Measurements from ENCODE around the gene NEGR1. TPM values are rescaled to one million over a fixed set of nuclear protein-coding genes. Genes with fewer than 3 reads are reported as not detected.

The NEGR1 gene
- total and polyA plus RNA-seq, 9 donors: 4.7 to 15.1 (median 9.1) TPM

GRCh38 chr1:71944006-71944405 is 338.3 kb downstream of the NEGR1 start:
- Histone ChIP-seq H3K4me1 (ENCODE audit: insufficient read depth) (no peaks in the 10 kb centered on the region), H3K9me3 (no peaks in the 10 kb centered on the region), H3K36me3 (no peaks in the 10 kb centered on the region), H3K4me3 (no peak overlapping the region), H3K27me3 (no peaks in the 10 kb centered on the region), H3K27ac (no peak overlapping the region)
- WGBS, 3 donors: 83 to 92% (median 86%) methylated on average over 1 of the region's 1 CpG
- intact Hi-C loops (cut with DNase I): no loop called here
- TF ChIP-seq EP300 (IDR thresholded peaks at IDR 0.05): no peak
- no peak for TF ChIP-seq POLR2A (IDR thresholded peaks at IDR 0.05)
- TF ChIP-seq, protein P1, sequence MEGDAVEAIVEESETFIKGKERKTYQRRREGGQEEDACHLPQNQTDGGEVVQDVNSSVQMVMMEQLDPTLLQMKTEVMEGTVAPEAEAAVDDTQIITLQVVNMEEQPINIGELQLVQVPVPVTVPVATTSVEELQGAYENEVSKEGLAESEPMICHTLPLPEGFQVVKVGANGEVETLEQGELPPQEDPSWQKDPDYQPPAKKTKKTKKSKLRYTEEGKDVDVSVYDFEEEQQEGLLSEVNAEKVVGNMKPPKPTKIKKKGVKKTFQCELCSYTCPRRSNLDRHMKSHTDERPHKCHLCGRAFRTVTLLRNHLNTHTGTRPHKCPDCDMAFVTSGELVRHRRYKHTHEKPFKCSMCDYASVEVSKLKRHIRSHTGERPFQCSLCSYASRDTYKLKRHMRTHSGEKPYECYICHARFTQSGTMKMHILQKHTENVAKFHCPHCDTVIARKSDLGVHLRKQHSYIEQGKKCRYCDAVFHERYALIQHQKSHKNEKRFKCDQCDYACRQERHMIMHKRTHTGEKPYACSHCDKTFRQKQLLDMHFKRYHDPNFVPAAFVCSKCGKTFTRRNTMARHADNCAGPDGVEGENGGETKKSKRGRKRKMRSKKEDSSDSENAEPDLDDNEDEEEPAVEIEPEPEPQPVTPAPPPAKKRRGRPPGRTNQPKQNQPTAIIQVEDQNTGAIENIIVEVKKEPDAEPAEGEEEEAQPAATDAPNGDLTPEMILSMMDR (IDR thresholded peaks at IDR 0.05): no peak
- no peak for DNase-seq

DNA sequence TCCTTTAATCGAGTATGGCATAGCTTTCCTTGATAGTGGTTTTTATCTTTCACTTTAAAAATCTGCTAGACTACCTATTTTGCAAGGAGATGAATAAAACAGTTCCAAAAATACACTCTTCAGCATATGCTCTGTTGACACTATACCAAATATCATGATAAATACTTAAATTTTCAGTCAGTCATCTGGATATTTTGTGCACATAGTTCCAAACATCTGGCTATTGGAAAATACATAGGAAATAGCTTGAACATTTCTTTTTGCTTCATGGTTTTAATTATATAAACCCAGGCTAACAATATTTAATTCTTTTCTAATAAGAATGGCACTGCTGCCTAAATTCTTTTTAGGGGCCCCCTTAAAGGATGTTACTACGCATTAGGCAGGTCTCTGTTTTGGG is 342.1 kb downstream of the NEGR1 start:
- Histone ChIP-seq H3K27ac (no peak overlapping the region), H3K4me3 (no peak overlapping the region), H3K9me3 (no peaks in the 10 kb centered on the region), H3K27me3 (no peaks in the 10 kb centered on the region), H3K36me3 (no peaks in the 10 kb centered on the region), H3K4me1 (ENCODE audit: insufficient read depth) (no peaks in the 10 kb centered on the region)
- no peak for DNase-seq
- WGBS, 3 donors: 77 to 91% (median 81%) methylated on average over 2 of the region's 2 CpGs
- intact Hi-C loops (cut with DNase I): no loop called here
- TF ChIP-seq EP300 (IDR thresholded peaks at IDR 0.05) (no peak), POLR2A (IDR thresholded peaks at IDR 0.05) (no peak)
- TF ChIP-seq, protein P1 (IDR thresholded peaks at IDR 0.05): no peak

GRCh38 chr1:71930511-71930910 is 351.8 kb downstream of the NEGR1 start:
- no peak for TF ChIP-seq EP300 (IDR thresholded peaks at IDR 0.05)
- TF ChIP-seq, protein P1 (IDR thresholded peaks at IDR 0.05): no peak
- no peak for TF ChIP-seq POLR2A (IDR thresholded peaks at IDR 0.05)
- intact Hi-C loops (cut with DNase I): no loop called here
- Histone ChIP-seq H3K9me3 (no peaks in the 10 kb centered on the region), H3K27ac (no peak overlapping the region), H3K27me3 (no peaks in the 10 kb centered on the region), H3K4me3 (no peak overlapping the region), H3K4me1 (ENCODE audit: insufficient read depth) (no peaks in the 10 kb centered on the region), H3K36me3 (no peaks in the 10 kb centered on the region)
- WGBS, 3 donors: 68 to 77% (median 71%) methylated on average over 4 of the region's 4 CpGs
- no peak for DNase-seq

GRCh38 chr1:71921935-71922559 is 360.3 kb downstream of the NEGR1 start:
- no peak overlapping the region for H3K4me3 ChIP-seq
- WGBS, 3 donors: 87 to 96% (median 92%) methylated on average over 5 of the region's 5 CpGs
- no peak for DNase-seq
- no peaks in the 10 kb centered on the region for H3K36me3 ChIP-seq
- no peaks in the 10 kb centered on the region for H3K4me1 ChIP-seq (ENCODE audit: insufficient read depth)
- H3K9me3 ChIP-seq: no peaks in the 10 kb centered on the region
- intact Hi-C loops (cut with DNase I): no loop called here
- H3K27ac ChIP-seq: no peak overlapping the region
- no peaks in the 10 kb centered on the region for H3K27me3 ChIP-seq
- TF ChIP-seq EP300 (IDR thresholded peaks at IDR 0.05) (no peak), POLR2A (IDR thresholded peaks at IDR 0.05) (no peak)
- TF ChIP-seq, protein P1 (IDR thresholded peaks at IDR 0.05): no peak

All from ovary (tissue), 9 donors.